Mesodermal cell (in vitro differentiated cells): Measurements from ENCODE around the gene AGFG2.

Experiments
- H3K27ac ChIP-seq: 2 replicates; pipeline ENCODE4 v1.7.0; 2013; ENCODE audit warnings: mild to moderate bottlenecking, low read depth, low read length, moderate library complexity; ENCODE audit not compliant: severe bottlenecking
- H3K36me3 ChIP-seq: 2 replicates; pipeline ENCODE4 v1.7.1; 2013; ENCODE audit warnings: mild to moderate bottlenecking, low read length, moderate library complexity; ENCODE audit not compliant: control insufficient read depth, insufficient read depth
- H3K4me1 ChIP-seq: one replicate; pipeline ENCODE4 v1.7.1; 2013; ENCODE audit warnings: mild to moderate bottlenecking, low read length; ENCODE audit not compliant: insufficient read depth, control insufficient read depth, poor library complexity, severe bottlenecking
- H3K4me3 ChIP-seq: 2 replicates; pipeline ENCODE4 v1.7.0; 2013; ENCODE audit warnings: low read length, control low read depth, mild to moderate bottlenecking; ENCODE audit not compliant: insufficient read depth, poor library complexity, severe bottlenecking; ENCODE audit errors: extremely low read depth
- H3K9me3 ChIP-seq: 2 replicates; pipeline ENCODE4 v1.7.1; 2013; ENCODE audit warnings: mild to moderate bottlenecking, low read length, moderate library complexity; ENCODE audit not compliant: control insufficient read depth
- WGBS, 2 experiments: methylation state at CpG; one replicate each; pipeline ENCODE4 v1.1.5; 2013; ENCODE audit warnings: missing lambda C conversion rate in 2 of 2; ENCODE audit not compliant: insufficient coverage in 2 of 2; 5-methylcytosine and 5-hydroxymethylcytosine counted together

The AGFG2 gene

GRCh38 chr7:100573691-100574361 lies 34.8 kb downstream of the AGFG2 start, which contains the start of gene SAP25:
TSS of gene SAP25 (minus strand) at chr7:100573900. CDS start at chr7:100573742, 158 bp downstream.
- Histone ChIP-seq H3K9me3 (no peaks in the 10 kb centered on the region), H3K27ac (no peak within 1 kb of the TSS), H3K4me3 (no peak within 1 kb of the TSS), H3K36me3 (peaks cover 51% of the 10 kb centered on the region), H3K4me1 (peaks cover 20% of the 10 kb centered on the region)
- WGBS, 2 experiments, result 96% methylated on average over 54 to 69 of the region's 70 CpGs

- Histone ChIP-seq H3K27ac (no peak overlapping the region), H3K9me3 (no peaks in the 10 kb centered on the region), H3K4me3 (no peak overlapping the region), H3K4me1 (peaks cover 19% of the 10 kb centered on the region), H3K36me3 (peaks cover 58% of the 10 kb centered on the region)
- 94% methylated on average over 27 to 31 of the region's 44 CpGs for WGBS, 2 experiments
Measured at GRCh38 chr7:100574362-100575205, 35.6 kb downstream of the AGFG2 start.

- Histone ChIP-seq H3K27ac (no peak overlapping the region), H3K4me3 (no peak overlapping the region), H3K4me1 (peaks cover 19% of the 10 kb centered on the region), H3K36me3 (peaks cover 64% of the 10 kb centered on the region), H3K9me3 (no peaks in the 10 kb centered on the region)
- 81 to 88% methylated on average over 6 to 12 of the region's 14 CpGs for WGBS, 2 experiments
Measured at GRCh38 chr7:100575206-100575631, 36.2 kb downstream of the AGFG2 start.

GRCh38 chr7:100575746-100576383 lies 36.9 kb downstream of the AGFG2 start:
- Histone ChIP-seq H3K4me1 (peaks cover 17% of the 10 kb centered on the region), H3K9me3 (no peaks in the 10 kb centered on the region), H3K4me3 (no peak overlapping the region), H3K36me3 (peaks cover 71% of the 10 kb centered on the region), H3K27ac (no peak overlapping the region)
- 94 to 95% methylated on average over 11 to 16 of the region's 17 CpGs for WGBS, 2 experiments

GRCh38 chr7:100576384-100576993 lies 37.5 kb downstream of the AGFG2 start:
- WGBS, 2 experiments, result 93 to 97% methylated on average over 7 to 10 of the region's 13 CpGs
- peaks cover 11% of the 10 kb centered on the region for H3K4me1 ChIP-seq
- H3K36me3 ChIP-seq, result peaks cover 77% of the 10 kb centered on the region
- H3K27ac ChIP-seq, result no peak overlapping the region
- H3K4me3 ChIP-seq, result no peak overlapping the region
- no peaks in the 10 kb centered on the region for H3K9me3 ChIP-seq

GRCh38 chr7:100577103-100577502 lies 38.1 kb downstream of the AGFG2 start:
- no peak overlapping the region for H3K27ac ChIP-seq
- H3K36me3 ChIP-seq, result peaks cover 83% of the 10 kb centered on the region
- H3K4me1 ChIP-seq, result peaks cover 5% of the 10 kb centered on the region
- WGBS, 2 experiments, result 98% methylated on average over 14 to 16 of the region's 24 CpGs
- no peaks in the 10 kb centered on the region for H3K9me3 ChIP-seq
- H3K4me3 ChIP-seq, result no peak overlapping the region

- H3K9me3 ChIP-seq, result no peaks in the 10 kb centered on the region
- no peak overlapping the region for H3K4me3 ChIP-seq
- H3K4me1 ChIP-seq, result peaks cover 5% of the 10 kb centered on the region
- peaks cover 87% of the 10 kb centered on the region for H3K36me3 ChIP-seq
- H3K27ac ChIP-seq, result no peak overlapping the region
- WGBS, 2 experiments, result 98 to 99% methylated on average over 13 to 14 of the region's 14 CpGs
Measured at GRCh38 chr7:100577507-100577906, 38.5 kb downstream of the AGFG2 start.

GRCh38 chr7:100578246-100579183 lies 39.5 kb downstream of the AGFG2 start:
- no peak overlapping the region for H3K4me3 ChIP-seq
- no peak overlapping the region for H3K27ac ChIP-seq
- WGBS, 2 experiments, result 93 to 97% methylated on average over 21 to 28 of the region's 28 CpGs
- H3K4me1 ChIP-seq, result peaks cover 14% of the 10 kb centered on the region
- no peaks in the 10 kb centered on the region for H3K9me3 ChIP-seq
- peaks cover 82% of the 10 kb centered on the region for H3K36me3 ChIP-seq

GRCh38 chr7:100580466-100581283 lies 41.7 kb downstream of the AGFG2 start:
- H3K9me3 ChIP-seq, result no peaks in the 10 kb centered on the region
- H3K4me1 ChIP-seq, result peaks cover 24% of the 10 kb centered on the region
- H3K36me3 ChIP-seq, result peaks cover 67% of the 10 kb centered on the region
- H3K27ac ChIP-seq, result no peak overlapping the region
- WGBS, 2 experiments, result 92 to 97% methylated on average over 10 to 11 of the region's 11 CpGs
- no peak overlapping the region for H3K4me3 ChIP-seq
